WTC11 (cell line): ENCODE results near the gene PCGF2. TPM values are rescaled to one million over a fixed set of nuclear protein-coding genes. Genes with fewer than 3 reads are reported as not detected.

Experiments
- ATAC-seq: fragments of 200-7000 bp; cut with Tn5 transposase; 2 replicates; pipeline ENCODE4 v1.10.0; 2021; ENCODE audit warnings: mild to moderate bottlenecking, moderate library complexity
- CTCF ChIA-PET: fragments of 300-600 bp; sonication (Branson Sonifier 250); formaldehyde crosslinking; loops from one replicate; lab custom pipeline; 2021; ENCODE audit warnings: antibody characterized with exemption; lab: Charles Lee
- POLR2A ChIA-PET: fragments of 350-600 bp; sonication (Branson Sonifier 250); formaldehyde crosslinking; loops from one replicate; lab custom pipeline; 2021; ENCODE audit warnings: antibody characterized with exemption; lab: Charles Lee
- DNase-seq: peaks from one replicate; pipeline ENCODE4 v3.0.0; 2021; ENCODE audit warnings: low spot score
- H3K27ac Mint-ChIP-seq: 2 replicates; pipeline ENCODE4 v1.8.0; 2021; ENCODE audit warnings: mixed read lengths
- H3K27me3 Mint-ChIP-seq: 2 replicates; pipeline ENCODE4 v1.8.0; 2021; ENCODE audit warnings: low read depth, mild to moderate bottlenecking, moderate library complexity, mixed read lengths
- H3K36me3 Mint-ChIP-seq: 2 replicates; pipeline ENCODE4 v1.8.0; 2021; ENCODE audit warnings: mixed read lengths
- H3K4me1 Mint-ChIP-seq: 2 replicates; pipeline ENCODE4 v1.8.0; 2022; ENCODE audit warnings: mixed read lengths
- H3K4me3 Mint-ChIP-seq: 2 replicates; pipeline ENCODE4 v1.8.0; 2021; ENCODE audit warnings: mild to moderate bottlenecking, moderate library complexity, mixed read lengths
- H3K9me3 Mint-ChIP-seq: 2 replicates; pipeline ENCODE4 v1.8.0; 2021; ENCODE audit warnings: mixed read lengths
- ATF1 ChIP-seq: sonication (generic); formaldehyde crosslinking; IDR thresholded peaks from 2 replicates; pipeline ENCODE4 v1.8.1; 2023; ENCODE audit warnings: mild to moderate bottlenecking, moderate library complexity, missing genetic modification reagents
- ATF6 ChIP-seq: sonication (generic); formaldehyde crosslinking; IDR thresholded peaks from 2 replicates; pipeline ENCODE4 v1.8.1; 2023; ENCODE audit warnings: mild to moderate bottlenecking, missing genetic modification reagents
- CBFB ChIP-seq: sonication (generic); formaldehyde crosslinking; IDR thresholded peaks from 2 replicates; pipeline ENCODE4 v1.8.1; 2022; ENCODE audit warnings: mild to moderate bottlenecking, low read depth, missing genetic modification reagents
- CDX4 ChIP-seq: fragments of 250-450 bp; sonication (Bioruptor Pico); IDR thresholded peaks from 2 replicates; pipeline ENCODE4 v1.9.0; 2021; ENCODE audit warnings: moderate library complexity, mild to moderate bottlenecking, inconsistent platforms, borderline replicate concordance
- CREM ChIP-seq: sonication (generic); formaldehyde crosslinking; IDR thresholded peaks from 2 replicates; pipeline ENCODE4 v1.8.1; 2022; ENCODE audit warnings: mild to moderate bottlenecking, missing genetic modification reagents, moderate library complexity
- EMX1 ChIP-seq: fragments of 250-450 bp; sonication (Bioruptor Pico); IDR thresholded peaks from 2 replicates; pipeline ENCODE4 v1.8.0; 2021; ENCODE audit warnings: mild to moderate bottlenecking
- ETV6 ChIP-seq: sonication (generic); formaldehyde crosslinking; IDR thresholded peaks from 2 replicates; pipeline ENCODE4 v1.8.1; 2022; ENCODE audit warnings: mild to moderate bottlenecking, missing genetic modification reagents
- FOXP1 ChIP-seq: sonication (generic); formaldehyde crosslinking; IDR thresholded peaks from 2 replicates; pipeline ENCODE4 v1.8.0; 2022; ENCODE audit warnings: missing genetic modification reagents, mild to moderate bottlenecking, moderate library complexity, borderline replicate concordance
- IRF1 ChIP-seq: sonication (generic); formaldehyde crosslinking; IDR thresholded peaks from 2 replicates; pipeline ENCODE4 v1.8.0; 2023; ENCODE audit warnings: missing genetic modification reagents
- MAX ChIP-seq: sonication (generic); formaldehyde crosslinking; IDR thresholded peaks from 2 replicates; pipeline ENCODE4 v1.8.0; 2022; ENCODE audit warnings: mild to moderate bottlenecking, missing genetic modification reagents
- MXD4 ChIP-seq: fragments of 250-450 bp; sonication (Bioruptor Pico); IDR thresholded peaks from 2 replicates; pipeline ENCODE4 v1.8.0; 2021; ENCODE audit warnings: mild to moderate bottlenecking, moderate library complexity, borderline replicate concordance
- NFE2L1 ChIP-seq: sonication (generic); formaldehyde crosslinking; IDR thresholded peaks from 2 replicates; pipeline ENCODE4 v1.8.1; 2023; ENCODE audit warnings: missing genetic modification reagents
- OVOL2 ChIP-seq: fragments of 250-450 bp; sonication (Bioruptor Pico); IDR thresholded peaks from 2 replicates; pipeline ENCODE4 v1.9.0; 2021; ENCODE audit warnings: mild to moderate bottlenecking, borderline replicate concordance
- PREB ChIP-seq: sonication (generic); formaldehyde crosslinking; IDR thresholded peaks from 2 replicates; pipeline ENCODE4 v1.8.1; 2022; ENCODE audit warnings: mild to moderate bottlenecking, missing genetic modification reagents, moderate library complexity, borderline replicate concordance
- PRRX2 ChIP-seq: fragments of 250-450 bp; sonication (Bioruptor Pico); IDR thresholded peaks from 2 replicates; pipeline ENCODE4 v1.8.0; 2021; ENCODE audit warnings: mild to moderate bottlenecking
- SMAD4 ChIP-seq: sonication (generic); formaldehyde crosslinking; IDR thresholded peaks from 2 replicates; pipeline ENCODE4 v1.8.0; 2022; ENCODE audit warnings: mild to moderate bottlenecking, missing genetic modification reagents
- SP1 ChIP-seq: sonication (generic); formaldehyde crosslinking; conservative IDR thresholded peaks from 2 replicates; pipeline ENCODE4 v1.8.1; 2022; ENCODE audit warnings: missing genetic modification reagents
- TCF7 ChIP-seq: sonication (generic); formaldehyde crosslinking; IDR thresholded peaks from 2 replicates; pipeline ENCODE4 v1.8.0; 2022; ENCODE audit warnings: mild to moderate bottlenecking, low read depth, missing genetic modification reagents, moderate library complexity
- TEAD4 ChIP-seq: sonication (generic); formaldehyde crosslinking; IDR thresholded peaks from 2 replicates; pipeline ENCODE4 v1.8.0; 2022; ENCODE audit warnings: mild to moderate bottlenecking, missing genetic modification reagents
- ZNF121 ChIP-seq: sonication (generic); formaldehyde crosslinking; IDR thresholded peaks from 2 replicates; pipeline ENCODE4 v1.8.0; 2023; ENCODE audit warnings: missing genetic modification reagents
- ZNF263 ChIP-seq: sonication (generic); formaldehyde crosslinking; IDR thresholded peaks from 2 replicates; pipeline ENCODE4 v1.8.1; 2022; ENCODE audit warnings: low read depth, mild to moderate bottlenecking, moderate library complexity, missing genetic modification reagents
- ZNF416 ChIP-seq: fragments of 250-450 bp; sonication (Bioruptor Pico); IDR thresholded peaks from 2 replicates; pipeline ENCODE4 v1.9.0; 2021; ENCODE audit warnings: mild to moderate bottlenecking, inconsistent platforms
- total RNA-seq: library from RNA; stranded (reverse); gene quantifications from 3 replicates; pipeline ENCODE4 v1.2.3, GENCODE V29; 2021
- TF ChIP-seq, protein P1 (sequence below): sonication (generic); formaldehyde crosslinking; IDR thresholded peaks from 2 replicates; pipeline ENCODE4 v1.8.1; 2023; ENCODE audit warnings: mild to moderate bottlenecking, moderate library complexity, missing genetic modification reagents
- TF ChIP-seq, protein P2 (sequence below): sonication (generic); formaldehyde crosslinking; IDR thresholded peaks from 2 replicates; pipeline ENCODE4 v1.8.1; 2022; ENCODE audit warnings: low read depth, mild to moderate bottlenecking, moderate library complexity, missing genetic modification reagents, borderline replicate concordance
- TF ChIP-seq, protein P3 (sequence below): sonication (generic); formaldehyde crosslinking; IDR thresholded peaks from 2 replicates; pipeline ENCODE4 v1.8.1; 2022; ENCODE audit warnings: mild to moderate bottlenecking, moderate library complexity, missing genetic modification reagents

Gene PCGF2
- total RNA-seq, 1 experiment from 2014 or later, result 104 TPM

- Mint-ChIP-seq H3K27ac (no peak overlapping the region), H3K4me1 (peaks cover 18% of the 10 kb centered on the region), H3K36me3 (no peaks in the 10 kb centered on the region), H3K9me3 (no peaks in the 10 kb centered on the region), H3K4me3 (no peak overlapping the region), H3K27me3 (peaks cover 63% of the 10 kb centered on the region)
- DNase-seq (no peak), ATAC-seq (no peak)
- POLR2A ChIA-PET, result no interaction called here
- TF ChIP-seq SMAD4 (CRISPR knock-in tag) (no peak), FOXP1 (no peak), NFE2L1 (CRISPR knock-in tag) (no peak), PRRX2 (CRISPR knock-in tag) (no peak), IRF1 (CRISPR knock-in tag) (no peak), ZNF263 (CRISPR knock-in tag) (no peak), ZNF121 (CRISPR knock-in tag) (no peak), CREM (CRISPR knock-in tag) (no peak), ETV6 (CRISPR knock-in tag) (no peak)
- TF ChIP-seq, protein P1, sequence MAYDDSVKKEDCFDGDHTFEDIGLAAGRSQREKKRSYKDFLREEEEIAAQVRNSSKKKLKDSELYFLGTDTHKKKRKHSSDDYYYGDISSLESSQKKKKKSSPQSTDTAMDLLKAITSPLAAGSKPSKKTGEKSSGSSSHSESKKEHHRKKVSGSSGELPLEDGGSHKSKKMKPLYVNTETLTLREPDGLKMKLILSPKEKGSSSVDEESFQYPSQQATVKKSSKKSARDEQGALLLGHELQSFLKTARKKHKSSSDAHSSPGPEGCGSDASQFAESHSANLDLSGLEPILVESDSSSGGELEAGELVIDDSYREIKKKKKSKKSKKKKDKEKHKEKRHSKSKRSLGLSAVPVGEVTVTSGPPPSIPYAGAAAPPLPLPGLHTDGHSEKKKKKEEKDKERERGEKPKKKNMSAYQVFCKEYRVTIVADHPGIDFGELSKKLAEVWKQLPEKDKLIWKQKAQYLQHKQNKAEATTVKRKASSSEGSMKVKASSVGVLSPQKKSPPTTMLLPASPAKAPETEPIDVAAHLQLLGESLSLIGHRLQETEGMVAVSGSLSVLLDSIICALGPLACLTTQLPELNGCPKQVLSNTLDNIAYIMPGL (CRISPR knock-in tag), result no peak
- TF ChIP-seq, protein P2, sequence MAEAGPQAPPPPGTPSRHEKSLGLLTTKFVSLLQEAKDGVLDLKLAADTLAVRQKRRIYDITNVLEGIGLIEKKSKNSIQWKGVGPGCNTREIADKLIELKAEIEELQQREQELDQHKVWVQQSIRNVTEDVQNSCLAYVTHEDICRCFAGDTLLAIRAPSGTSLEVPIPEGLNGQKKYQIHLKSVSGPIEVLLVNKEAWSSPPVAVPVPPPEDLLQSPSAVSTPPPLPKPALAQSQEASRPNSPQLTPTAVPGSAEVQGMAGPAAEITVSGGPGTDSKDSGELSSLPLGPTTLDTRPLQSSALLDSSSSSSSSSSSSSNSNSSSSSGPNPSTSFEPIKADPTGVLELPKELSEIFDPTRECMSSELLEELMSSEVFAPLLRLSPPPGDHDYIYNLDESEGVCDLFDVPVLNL (CRISPR knock-in tag), result no peak
- CTCF ChIA-PET, result interaction anchor here (0.5 to 2.4 kb wide), 10 partner anchors 9 to 508 kb away, joined by 3 to 10 read pairs (median 5); no protein-coding TSS in a partner anchor
Observed at GRCh38 chr17:38697061-38697820, 50.9 kb downstream of the PCGF2 start.

- Mint-ChIP-seq H3K27ac (no peak overlapping the region), H3K9me3 (no peaks in the 10 kb centered on the region), H3K4me3 (no peak overlapping the region), H3K36me3 (no peaks in the 10 kb centered on the region), H3K4me1 (peaks cover 9% of the 10 kb centered on the region), H3K27me3 (peaks cover 32% of the 10 kb centered on the region)
- DNase-seq (no peak), ATAC-seq (no peak)
- POLR2A ChIA-PET, result no interaction called here
- CTCF ChIA-PET, result interaction anchor here (1.2 kb wide), 1 partner anchor 41 kb away, joined by 5 read pairs; no protein-coding TSS in a partner anchor
- TF ChIP-seq OVOL2 (no peak), CBFB (CRISPR knock-in tag) (no peak), ZNF416 (CRISPR knock-in tag) (no peak), TEAD4 (CRISPR knock-in tag) (no peak), TCF7 (CRISPR knock-in tag) (no peak), ATF1 (CRISPR knock-in tag) (no peak), CDX4 (CRISPR knock-in tag) (no peak), MXD4 (CRISPR knock-in tag) (no peak), ATF6 (CRISPR knock-in tag) (no peak), MAX (CRISPR knock-in tag) (no peak), SP1 (no peak), PREB (CRISPR knock-in tag) (no peak), EMX1 (CRISPR knock-in tag) (no peak)
- TF ChIP-seq, protein P3, sequence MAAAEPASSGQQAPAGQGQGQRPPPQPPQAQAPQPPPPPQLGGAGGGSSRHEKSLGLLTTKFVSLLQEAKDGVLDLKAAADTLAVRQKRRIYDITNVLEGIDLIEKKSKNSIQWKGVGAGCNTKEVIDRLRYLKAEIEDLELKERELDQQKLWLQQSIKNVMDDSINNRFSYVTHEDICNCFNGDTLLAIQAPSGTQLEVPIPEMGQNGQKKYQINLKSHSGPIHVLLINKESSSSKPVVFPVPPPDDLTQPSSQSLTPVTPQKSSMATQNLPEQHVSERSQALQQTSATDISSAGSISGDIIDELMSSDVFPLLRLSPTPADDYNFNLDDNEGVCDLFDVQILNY (CRISPR knock-in tag), result no peak
Observed at GRCh38 chr17:38693700-38694329, 54.3 kb downstream of the PCGF2 start.
